ENCODE data around the gene TXNRD2. TPM values are rescaled to one million over a fixed set of nuclear protein-coding genes. Genes with fewer than 3 reads are reported as not detected.

The TXNRD2 gene
- total and polyA plus RNA-seq, 10 of the 15 experiments (the other 5 are each of a cell fraction or from before 2014, with no cell fraction given), result 1.6 to 26.0 (median 13.9) TPM

GRCh38 chr22:19862619-19863246, 78.9 kb downstream of the TXNRD2 start (continued):
- TF ChIP-seq HSF1 (IDR thresholded peaks at IDR 0.05; ENCODE audit: low read depth, low read length), result no peak
- no peak for TF ChIP-seq RCOR1 (conservative IDR thresholded peaks at IDR 0.05; ENCODE audit: low read depth, low read length)
- no peak for TF ChIP-seq E2F4 (IDR thresholded peaks at IDR 0.05; ENCODE audit: low read depth, low read length)

GRCh38 chr22:19859861-19860510, 81.6 kb downstream of the TXNRD2 start:
- H3K79me2 ChIP-seq (ENCODE audit: control insufficient read depth, insufficient read depth, low read length), result peaks cover 13% of the 10 kb centered on the region
- TF ChIP-seq ETV6 (conservative IDR thresholded peaks at IDR 0.05 in 1 of 2, IDR thresholded peaks at IDR 0.05 in 1 of 2; ENCODE audit: borderline replicate concordance in 1 of 2, low read depth in 1 of 2), result no peak
- TF ChIP-seq PBX3 (IDR thresholded peaks at IDR 0.05; ENCODE audit: insufficient replicate concordance, low read depth, low read length), result no peak
- TF ChIP-seq, protein P1, sequence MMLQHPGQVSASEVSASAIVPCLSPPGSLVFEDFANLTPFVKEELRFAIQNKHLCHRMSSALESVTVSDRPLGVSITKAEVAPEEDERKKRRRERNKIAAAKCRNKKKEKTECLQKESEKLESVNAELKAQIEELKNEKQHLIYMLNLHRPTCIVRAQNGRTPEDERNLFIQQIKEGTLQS (IDR thresholded peaks at IDR 0.05; ENCODE audit: borderline replicate concordance, extremely low read depth, low read depth, low read length), result no peak
- no peak for TF ChIP-seq NR2F1 (conservative IDR thresholded peaks at IDR 0.05)
- TF ChIP-seq ZNF217 (IDR thresholded peaks at IDR 0.05), result no peak
- TF ChIP-seq MEF2A (IDR thresholded peaks at IDR 0.05; ENCODE audit: insufficient read depth, low read depth, low read length), result no peak
- no peak for TF ChIP-seq FOXK2 (IDR thresholded peaks at IDR 0.05)
- H2AFZ ChIP-seq (ENCODE audit: control insufficient read depth, low read depth, low read length), result no peak overlapping the region
- RAD21 ChIA-PET (ENCODE audit: unreplicated experiment), result no interaction called here
- H3K36me3 ChIP-seq (ENCODE audit: control insufficient read depth in 2 of 2, insufficient read depth in 2 of 2, low read length in 1 of 2), result no peaks in the 10 kb centered on the region
- H3K4me2 ChIP-seq (ENCODE audit: control insufficient read depth, insufficient read depth), result no peak overlapping the region
- H3K27me3 ChIP-seq (replicated peaks in 1 of 2; ENCODE audit: control insufficient read depth in 2 of 2, insufficient read depth in 2 of 2, low read length in 1 of 2), result no peaks in the 10 kb centered on the region
- intact Hi-C loops (cut with micrococcal nuclease; ENCODE audit: unreplicated experiment), result loop anchor here (5.0 kb wide), 1 partner anchor 82 kb away; the partner anchor contains the start of genes COMT and TXNRD2
- CTCF ChIA-PET, result no interaction called here
- H3K9me3 ChIP-seq (replicated peaks; ENCODE audit: control insufficient read depth, insufficient read depth, low read length), result no peaks in the 10 kb centered on the region
- H3K9ac ChIP-seq (ENCODE audit: control insufficient read depth, insufficient read depth, low read length), result no peak overlapping the region
- FAIRE-seq (no peak), DNase-seq (ENCODE audit: low read depth, low spot score) (no peak), ATAC-seq (no peak)
- no peak overlapping the region for H3K27ac ChIP-seq (ENCODE audit: control insufficient read depth, insufficient read depth)
- no peak overlapping the region for H3K4me3 ChIP-seq
- H3K4me1 ChIP-seq (ENCODE audit: control insufficient read depth, insufficient read depth, low read length), result peaks cover 3% of the 10 kb centered on the region; the same call in 1 of the 2 replicates
- in situ Hi-C loops (cut with MboI), result no loop called here
- SMC1A ChIA-PET (ENCODE audit: uncharacterized antibody, unreplicated experiment), result no interaction called here
- no TSS peak for BruUV-seq (replicated peaks)
- POLR2A ChIA-PET, result no interaction called here
- H4K20me1 ChIP-seq (ENCODE audit: control insufficient read depth, insufficient read depth), result no peaks in the 10 kb centered on the region
- whole genome bisulfite sequencing (ENCODE audit: insufficient coverage, insufficient replicate concordance, low lambda C conversion rate, missing lambda C conversion rate), result 79% methylated on average over 8 of the region's 8 CpGs
